Measurements from ENCODE around the gene FRY.

The FRY gene

DNA sequence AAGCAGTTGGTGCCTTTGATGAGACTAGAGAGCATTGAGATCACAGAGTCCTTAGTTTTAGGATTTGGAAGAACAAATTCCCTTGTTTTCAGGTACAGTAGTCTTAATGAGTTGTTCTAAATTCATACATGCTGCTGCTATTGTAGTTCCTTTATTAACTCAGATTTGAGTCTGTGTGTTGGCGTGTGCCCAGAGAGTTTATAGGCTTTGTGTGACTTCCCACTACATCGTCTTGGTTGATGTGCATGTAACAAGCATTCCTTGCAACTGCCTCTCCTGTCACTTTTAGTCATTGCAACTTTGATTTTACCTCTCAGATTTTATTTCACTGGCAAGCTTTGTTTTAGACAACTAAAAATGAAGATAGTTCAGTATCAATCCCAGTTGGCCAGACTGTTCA, 148.1 kb downstream of the FRY start:
- DNase-seq: no peak

DNA sequence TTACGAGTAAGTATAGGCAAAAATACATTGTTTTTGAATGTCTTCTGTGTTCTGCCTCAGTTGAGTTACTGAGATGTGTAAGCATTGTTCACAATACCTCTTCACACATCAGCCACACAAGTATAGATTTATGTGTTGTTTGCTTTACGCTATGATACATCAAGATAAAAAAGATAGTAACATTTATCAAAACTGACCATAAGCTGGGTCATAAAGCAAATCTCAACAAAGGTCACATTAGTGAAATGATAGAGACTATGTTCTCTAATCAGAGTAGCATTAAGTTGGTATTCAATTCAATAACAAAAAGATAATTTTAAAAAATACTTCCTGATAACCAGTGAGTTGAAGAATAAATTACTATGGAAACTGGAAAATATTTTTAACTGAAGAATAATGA, 156.1 kb downstream of the FRY start:
- DNase-seq: no peak

DNA sequence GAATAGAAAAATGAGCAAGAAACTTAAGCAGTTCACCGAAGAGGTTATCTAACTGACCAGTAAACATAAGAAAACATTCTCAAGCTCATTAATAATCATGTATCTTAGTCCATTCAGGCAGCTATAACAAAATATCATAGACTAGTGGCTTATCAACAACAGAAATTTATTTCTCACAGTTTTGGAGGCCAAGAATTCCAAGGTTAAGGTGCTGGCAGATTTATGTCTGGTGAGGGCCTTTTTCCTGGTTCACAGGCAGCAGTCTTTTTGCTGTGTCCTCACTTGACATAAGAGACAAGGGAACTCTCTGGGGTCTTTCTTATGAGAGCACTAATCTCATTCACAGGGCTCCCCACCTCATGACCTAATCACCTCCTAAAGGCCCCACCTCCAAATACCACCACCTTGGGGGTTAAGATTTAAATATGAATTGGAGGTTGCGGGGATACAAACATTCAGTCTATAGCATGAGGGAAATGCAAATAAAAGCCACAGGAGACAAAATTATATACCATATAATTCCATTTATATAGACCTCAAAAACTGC, 160.0 kb downstream of the FRY start:
- DNase-seq: no peak

DNA sequence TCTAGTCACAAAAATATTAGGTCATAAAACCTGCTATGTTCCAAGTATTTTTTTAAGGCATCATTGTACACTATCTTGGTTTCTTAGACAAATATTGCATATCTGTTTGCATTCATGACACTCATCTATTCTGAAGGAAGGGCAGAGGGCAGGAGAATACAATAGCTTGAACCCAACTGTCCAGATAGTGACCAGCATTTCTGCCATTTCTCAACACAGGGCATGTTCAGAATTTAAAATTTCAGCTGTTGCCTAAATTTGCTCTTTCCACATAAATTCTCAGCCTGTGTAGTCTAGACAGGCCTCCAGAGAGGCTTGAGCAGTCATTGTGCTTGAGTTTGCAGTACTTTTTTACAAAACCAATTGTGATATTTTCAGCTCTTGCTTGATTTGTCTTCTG, 164.1 kb downstream of the FRY start:
- peak; percentile 20 for DNase-seq

DNA sequence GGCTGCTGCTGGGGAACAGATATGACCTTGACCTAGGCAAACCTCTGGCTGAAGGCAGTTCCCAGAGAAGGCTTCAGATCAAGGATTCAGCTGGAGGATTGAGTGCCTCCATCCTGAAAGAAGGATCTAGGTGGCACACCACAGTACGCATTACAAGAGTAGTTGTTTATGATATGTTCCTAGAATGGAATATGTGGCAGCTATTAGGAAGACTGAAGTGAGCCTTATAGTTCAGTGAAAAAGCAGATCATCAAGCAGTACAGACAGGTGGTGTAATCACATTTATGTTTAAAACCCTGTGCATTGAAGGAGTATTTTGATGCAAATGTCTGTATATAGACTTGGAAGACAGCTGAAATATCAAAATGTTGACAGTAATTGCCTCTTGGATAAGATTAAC, 167.6 kb downstream of the FRY start:
- no peak for DNase-seq

DNA sequence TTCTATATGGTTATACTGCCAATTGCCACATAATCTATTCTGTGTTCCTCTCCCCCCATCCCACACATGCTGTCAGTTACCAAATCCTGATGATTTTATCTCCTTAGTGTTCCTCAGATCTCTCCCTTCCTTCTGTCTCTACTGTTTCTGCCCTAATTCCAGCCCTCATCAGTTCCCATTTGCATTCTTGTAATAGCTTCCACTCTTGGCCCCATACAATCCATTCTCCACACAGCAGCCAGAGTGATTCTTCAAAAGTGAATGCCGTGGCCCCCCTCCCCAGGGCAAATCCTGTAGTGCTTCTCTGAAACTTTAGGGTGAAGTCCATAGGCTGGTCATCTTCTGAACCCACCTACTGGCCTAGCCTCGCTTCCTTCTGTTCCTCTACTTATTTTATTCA, 169.2 kb downstream of the FRY start:
- DNase-seq: no peak

DNA sequence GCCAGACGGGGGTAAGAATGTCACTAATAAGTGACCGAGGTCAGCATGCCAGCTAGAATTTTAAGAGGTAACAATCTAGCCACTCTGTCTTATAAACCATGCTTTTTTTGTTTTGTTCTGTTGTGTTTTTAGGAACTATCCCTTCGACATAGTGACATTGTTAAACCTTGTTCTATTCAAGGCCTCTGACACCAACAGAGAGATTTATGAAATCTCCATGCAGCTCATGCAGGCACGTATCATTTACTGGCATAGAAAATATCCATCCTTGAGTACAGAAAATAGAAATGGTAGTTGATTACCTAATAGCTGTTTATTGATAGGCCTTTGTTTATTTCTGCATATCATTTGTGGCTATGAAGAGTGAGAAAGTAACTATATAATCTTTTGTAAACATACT, 170.2 kb downstream of the FRY start:
- no peak for DNase-seq

DNA sequence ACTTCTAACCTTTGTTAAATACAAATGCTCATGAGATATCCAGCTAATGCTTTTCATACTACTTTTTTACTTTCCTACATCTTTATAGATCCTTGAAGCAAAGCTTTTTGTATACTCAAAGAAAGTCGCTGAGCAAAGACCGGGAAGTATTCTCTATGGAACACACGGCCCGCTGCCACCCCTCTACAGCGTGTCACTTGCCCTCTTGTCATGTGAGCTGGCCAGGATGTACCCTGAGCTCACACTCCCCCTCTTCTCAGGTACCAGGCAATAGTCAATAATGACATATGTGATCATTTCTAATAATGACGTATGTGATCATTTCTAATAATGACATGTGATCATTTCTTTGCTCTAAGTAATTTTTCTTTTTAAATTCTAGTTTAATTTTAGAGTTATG, 170.7 kb downstream of the FRY start:
- no peak for DNase-seq

DNA sequence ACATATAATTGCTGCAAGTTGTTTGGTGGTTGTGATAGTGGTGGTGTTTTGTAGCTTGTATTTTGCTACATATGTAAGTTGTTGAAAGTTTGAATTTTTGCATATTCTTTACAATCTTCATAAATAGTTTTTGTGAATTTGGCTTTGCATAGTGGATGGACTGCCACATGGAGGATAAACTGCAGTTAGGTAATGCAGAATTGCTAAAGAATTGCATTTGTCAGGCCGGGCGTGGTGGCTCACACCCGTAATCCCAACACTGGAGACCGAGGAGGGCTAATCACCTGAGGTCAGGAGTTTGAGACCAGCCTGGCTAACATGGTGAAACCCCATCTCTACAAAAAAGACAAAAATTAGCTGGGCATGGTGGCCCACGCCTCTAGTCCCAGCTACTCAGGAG, 171.6 kb downstream of the FRY start:
- DNase-seq: no peak

DNA sequence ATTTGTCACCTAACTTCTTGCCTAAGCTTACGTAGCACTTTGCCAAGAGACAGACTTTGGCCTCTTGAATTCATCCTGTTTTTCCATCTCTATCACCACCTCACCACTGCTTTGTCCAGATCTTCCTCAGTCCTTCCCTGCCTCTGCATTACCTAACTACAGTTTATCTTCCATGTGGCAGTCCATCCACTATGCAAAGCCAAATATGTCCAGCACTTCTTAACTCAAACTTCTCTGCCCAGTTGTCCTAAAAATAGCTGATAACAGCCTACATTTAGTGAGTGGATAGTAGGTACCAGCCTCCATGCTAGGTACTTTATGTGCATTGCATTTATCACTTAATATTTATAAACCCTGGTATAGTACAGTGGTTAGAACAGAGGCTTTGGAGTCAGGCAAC, 172.2 kb downstream of the FRY start:
- DNase-seq: no peak

DNA sequence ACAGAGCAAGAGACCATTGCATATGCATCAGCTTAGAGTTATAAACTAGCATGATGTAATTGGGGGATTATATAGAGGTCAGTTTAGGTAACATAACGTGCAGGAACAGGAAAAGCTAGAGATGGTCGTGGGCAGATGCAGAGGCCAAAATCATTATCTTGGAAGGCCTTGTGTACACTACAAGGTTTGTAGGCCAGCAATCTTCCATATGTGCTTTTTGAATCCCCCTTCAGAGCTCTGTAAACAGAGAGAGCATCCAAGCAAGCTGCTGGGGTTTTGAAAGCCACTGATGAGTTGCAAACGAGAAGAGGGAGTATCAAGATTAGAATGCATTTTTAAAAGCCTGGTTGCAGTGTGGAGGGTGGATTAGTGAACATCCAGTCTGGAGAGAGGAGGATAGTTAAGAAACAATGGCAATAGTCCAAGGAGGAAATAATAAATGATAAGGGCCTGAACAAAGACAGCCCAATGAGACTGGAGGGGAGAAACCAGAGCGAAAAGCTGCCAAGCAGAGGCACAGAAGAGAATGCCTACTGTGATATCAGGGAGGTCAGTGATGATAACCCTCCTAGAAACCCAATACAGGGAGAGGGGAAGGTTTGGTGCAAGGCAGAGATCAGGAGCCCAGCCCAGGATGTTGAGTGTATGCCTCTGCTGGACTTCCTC, 174.0 kb downstream of the FRY start:
- DNase-seq: peak; percentile 9

DNA sequence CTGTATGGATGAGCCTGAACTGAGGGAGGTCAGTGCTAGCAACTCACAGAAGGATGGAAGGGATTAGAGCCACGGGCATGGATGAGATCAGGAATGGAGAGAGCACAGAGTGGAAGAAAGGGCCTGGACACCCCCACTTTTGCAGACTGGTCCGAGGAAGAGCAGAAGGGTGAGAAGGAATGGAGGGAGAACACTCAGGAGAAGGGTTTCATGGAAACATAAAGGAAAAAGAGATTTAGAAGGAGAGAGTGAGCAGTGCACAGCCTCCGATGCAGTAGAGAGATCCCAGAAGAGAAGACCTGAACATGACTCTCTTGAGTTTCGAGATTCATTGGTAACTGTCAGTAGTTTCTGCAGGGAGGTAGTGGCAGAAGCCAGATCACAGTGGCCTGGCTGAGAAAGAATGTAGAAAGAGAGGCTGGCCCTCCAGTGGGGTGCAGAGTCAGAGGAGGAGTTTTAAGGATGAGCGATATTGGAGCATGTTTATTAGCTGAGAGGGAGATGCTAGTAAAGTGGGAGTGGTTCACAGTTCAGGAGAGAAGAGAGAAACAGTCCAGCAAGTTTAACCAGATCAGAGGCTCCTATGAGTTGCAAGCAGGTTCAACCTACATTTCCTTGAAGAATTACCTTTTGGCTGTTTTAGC, 174.6 kb downstream of the FRY start:
- no peak for DNase-seq

DNA sequence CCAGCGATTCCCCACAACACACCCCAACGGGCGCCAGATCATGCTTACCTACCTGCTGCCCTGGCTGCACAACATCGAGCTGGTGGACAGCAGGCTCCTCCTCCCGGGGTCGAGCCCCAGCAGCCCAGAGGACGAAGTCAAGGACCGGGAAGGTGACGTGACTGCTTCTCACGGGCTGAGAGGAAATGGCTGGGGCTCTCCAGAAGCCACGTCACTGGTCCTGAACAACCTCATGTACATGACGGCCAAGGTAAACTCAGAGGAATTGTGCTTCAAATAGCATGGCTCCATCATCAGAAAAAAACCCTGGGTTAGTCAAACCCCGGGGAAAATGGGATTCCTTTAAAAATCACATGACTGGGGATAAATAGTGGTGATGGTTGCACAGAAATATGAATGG, 177.3 kb downstream of the FRY start:
- no peak for DNase-seq

DNA sequence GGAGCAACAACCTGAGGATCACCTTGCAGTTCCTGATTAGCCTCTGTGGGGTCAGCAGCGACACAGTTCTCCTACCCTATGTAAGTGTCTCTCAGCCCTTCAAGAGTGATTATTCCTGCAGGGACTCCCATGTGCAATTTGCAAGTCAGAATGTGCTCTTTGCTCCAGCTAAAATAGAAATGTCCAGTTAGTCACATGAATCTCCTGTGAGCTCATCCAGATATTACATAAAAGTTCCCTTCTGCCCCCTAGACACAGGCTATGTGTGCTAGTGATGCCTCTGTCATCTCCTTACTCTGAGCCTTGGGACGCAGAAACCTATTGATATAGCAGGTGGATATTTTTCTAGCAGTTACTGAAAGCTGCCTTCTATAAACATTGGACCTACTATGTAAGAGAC, 178.1 kb downstream of the FRY start:
- no peak for DNase-seq

DNA sequence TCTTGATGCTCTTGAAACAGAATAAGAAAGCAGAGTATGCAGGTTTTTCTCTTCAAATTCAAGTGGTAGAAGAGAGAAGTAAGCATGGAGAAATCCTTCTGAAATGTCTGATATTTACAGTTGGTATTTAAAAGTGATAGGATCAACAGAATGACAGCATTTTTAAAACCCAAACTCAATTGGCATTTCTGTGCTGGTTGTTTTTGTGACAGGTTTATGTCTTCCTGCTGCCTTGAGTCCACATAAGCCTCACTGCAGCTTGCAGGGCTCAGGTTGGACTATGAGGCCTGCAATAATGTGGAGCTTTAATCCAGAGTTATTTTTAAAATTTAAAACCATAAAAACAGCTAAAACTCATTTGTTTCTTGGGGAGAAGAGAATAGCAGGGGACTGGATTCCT, 178.5 kb downstream of the FRY start:
- DNase-seq: no peak

DNA sequence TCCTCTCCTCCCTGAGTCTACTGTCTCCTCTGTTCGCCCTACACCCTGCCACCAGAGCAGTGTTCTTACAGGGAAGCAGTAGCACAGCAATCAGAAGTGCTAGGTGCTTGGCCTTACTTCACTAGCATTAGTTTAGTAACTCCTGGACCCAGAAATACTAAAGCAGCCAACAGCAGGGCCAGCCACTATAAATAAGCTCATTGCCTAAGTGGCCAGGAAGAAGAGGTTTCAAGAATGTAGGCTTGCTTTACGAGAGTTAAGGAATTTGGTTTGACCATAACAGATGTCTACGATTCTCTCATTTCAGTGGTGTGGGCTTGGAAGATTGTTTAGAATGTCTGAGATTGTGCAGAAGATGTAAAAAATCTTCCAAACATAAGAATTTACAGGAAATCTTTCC, 180.2 kb downstream of the FRY start:
- DNase-seq: no peak

DNA sequence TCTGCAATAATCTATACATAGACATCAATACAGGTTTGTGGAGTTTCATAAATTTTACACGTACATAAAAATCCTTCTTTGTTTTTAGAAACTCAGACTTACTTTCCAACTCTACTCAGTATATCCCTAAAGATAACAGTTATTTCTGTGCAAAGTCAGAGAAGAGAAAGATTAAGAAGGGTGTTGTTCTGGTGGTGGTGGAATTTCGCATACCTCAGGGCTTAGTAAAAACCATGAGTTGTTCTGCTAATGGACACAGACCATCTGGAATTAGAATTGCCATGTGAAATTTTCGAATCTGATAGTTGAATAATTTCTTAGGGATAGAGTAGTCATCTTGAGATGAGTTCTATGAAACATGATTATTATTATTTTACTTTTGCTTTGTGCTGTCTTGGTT, 180.8 kb downstream of the FRY start:
- DNase-seq: no peak

DNA sequence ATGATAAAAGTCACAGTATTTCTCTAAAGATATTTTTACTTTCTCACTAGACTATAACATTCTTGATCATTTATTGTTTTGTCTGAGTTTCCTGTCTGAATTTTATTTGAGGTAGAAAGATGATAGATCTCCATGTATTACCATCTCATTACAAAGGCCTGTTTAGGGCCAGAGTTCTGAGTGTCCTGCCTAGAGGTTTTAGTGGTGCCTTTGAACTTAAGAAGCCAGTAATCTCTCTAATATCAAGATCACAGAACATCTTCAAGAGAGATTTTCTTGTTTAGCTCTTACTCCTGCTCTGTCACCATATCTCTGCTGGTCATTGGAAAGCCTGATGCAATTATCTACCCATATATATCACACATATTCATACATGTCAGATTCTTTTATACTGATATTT, 182.1 kb downstream of the FRY start:
- DNase-seq: no peak

DNA sequence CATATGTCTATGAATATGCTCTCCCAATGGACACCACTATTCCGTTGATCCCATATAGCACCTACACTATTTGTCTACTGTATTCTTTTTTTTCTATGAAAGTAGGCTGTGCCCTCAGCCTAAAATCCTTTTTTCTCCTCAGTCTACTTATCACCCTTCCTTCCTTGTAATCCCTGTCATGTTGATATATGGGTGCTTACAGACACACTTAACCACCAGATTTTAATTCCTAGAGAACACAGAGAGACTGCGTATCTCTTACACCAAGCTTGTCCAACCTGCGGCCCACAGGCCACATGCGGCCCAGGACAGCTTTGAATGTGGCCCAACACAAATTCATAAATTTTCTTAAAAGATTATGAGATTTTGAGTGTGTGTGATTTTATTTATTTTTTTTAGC, 182.5 kb downstream of the FRY start:
- DNase-seq: no peak

DNA sequence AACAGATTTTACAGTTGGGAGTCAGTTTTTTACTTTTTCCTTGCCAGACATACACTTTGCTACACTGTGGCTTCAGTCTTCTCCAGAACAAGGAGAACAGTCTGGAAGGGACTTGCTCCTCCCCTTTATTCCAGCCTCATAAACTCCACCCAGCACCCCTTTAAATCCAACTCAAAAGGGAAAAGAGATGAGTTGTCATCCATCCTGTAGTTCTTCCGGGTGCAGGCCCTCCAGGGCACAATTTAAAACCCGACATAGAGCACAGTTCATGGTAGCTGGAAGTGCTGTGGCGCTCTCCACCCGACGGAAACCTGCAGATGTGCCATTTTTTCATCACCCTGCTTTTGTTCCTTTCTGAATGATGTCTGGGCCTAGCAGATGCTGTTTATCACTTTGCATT, 184.7 kb downstream of the FRY start:
- DNase-seq: no peak

DNA sequence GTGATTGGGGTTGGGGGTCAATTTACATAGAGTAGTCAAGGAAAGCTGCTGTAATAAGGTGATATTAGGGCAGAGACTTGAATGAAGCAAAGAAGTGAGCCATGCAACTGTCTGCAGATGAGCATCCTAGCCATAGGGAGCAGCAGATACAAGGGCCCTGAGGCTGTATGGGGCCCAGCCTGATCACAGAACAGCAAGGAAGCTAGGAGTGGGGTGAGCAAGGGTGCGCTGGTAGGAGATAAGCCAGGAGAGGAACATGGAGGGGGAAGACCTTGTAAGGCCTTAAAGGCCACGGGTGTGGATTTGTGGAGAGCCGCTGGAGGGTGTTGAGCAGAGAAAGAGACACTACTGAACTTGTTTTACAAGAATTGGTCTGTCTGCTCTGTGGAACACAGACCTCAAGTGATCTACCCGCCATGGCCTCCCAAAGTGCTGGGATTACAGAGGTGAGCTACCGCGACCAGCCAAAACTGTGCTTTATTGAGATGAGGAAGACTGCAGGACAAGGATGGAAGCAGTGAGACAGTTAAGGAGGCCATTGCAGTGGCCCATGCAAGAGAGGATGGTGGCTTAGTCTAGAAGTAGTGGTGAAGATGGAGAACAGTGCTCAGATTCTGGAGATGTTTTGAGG, 190.6 kb downstream of the FRY start:
- no peak for DNase-seq

DNA sequence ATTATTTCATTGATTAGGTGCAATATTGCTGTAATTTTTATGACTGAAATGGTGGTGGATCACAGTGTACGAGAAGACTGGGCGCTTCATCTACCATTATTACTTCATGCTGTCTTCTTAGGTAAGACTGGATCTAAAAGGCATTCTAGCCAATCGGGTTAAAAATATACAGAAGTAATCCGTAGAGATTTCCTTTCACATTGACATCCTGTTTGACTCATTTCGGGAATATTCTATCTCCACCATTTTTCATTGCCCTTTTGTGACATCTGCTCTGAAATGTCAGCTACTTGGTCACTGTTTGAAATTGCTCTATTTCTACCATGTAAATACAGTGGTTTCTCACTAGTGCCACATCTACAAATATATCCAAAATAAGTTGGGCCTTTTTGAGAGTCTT, 193.3 kb downstream of the FRY start:
- DNase-seq: no peak

DNA sequence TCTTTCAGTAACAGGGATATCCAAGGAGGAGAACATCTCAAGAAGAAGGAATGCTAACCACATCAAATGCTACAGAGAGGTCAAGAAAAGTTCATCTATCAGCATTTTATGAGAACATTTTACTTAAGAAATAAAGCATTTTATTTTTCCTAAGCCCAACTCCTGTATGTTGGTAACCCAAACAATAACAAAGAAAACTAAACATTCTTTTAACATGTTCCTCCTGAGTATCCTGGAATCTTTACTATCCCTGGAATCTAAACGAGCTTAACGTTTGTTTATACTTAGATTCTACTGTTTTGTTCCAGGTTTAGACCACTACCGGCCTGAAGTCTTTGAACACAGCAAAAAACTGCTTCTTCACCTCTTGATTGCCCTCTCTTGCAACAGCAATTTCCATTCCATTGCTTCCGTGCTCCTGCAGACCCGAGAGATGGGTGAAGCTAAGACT, 193.9 kb downstream of the FRY start:
- no peak for DNase-seq

DNA sequence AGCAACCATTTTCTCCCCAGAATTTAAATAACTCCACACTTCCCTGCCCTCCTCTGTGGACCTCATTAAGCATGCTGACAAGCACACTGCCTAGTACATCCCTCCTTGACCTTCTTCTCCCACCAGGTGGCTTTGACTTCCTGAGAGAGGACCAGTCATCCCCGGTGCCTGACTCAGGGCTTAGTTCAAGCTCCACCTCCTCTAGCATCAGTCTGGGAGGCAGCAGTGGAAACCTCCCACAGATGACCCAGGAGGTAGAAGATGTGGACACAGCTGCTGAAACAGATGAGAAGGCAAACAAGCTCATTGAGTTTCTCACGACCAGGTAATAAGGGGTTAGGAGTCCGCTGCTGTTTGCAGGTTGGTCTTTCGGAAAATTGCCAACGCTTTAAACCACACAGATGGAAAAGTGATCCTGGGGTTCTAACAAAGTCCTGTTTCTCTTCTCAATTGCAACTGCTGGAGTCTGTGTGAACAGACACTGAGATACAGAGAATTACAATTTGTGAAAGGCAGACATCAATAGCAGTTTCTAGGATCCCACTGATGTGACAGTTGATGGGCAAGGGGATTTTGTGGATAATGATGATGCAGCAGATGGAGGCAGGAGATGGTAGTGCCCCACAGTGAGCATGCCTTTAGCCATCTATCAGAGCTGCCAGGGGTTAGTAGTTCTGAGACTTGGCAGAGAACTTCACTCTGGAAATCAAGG, 196.9 kb downstream of the FRY start:
- DNase-seq: peak; percentile 99
